ENCODE data around the gene ALG3.
A peak's percentile ranks its signal among the peaks of the same experiment; 100 is the strongest.

Gene ALG3

DNA sequence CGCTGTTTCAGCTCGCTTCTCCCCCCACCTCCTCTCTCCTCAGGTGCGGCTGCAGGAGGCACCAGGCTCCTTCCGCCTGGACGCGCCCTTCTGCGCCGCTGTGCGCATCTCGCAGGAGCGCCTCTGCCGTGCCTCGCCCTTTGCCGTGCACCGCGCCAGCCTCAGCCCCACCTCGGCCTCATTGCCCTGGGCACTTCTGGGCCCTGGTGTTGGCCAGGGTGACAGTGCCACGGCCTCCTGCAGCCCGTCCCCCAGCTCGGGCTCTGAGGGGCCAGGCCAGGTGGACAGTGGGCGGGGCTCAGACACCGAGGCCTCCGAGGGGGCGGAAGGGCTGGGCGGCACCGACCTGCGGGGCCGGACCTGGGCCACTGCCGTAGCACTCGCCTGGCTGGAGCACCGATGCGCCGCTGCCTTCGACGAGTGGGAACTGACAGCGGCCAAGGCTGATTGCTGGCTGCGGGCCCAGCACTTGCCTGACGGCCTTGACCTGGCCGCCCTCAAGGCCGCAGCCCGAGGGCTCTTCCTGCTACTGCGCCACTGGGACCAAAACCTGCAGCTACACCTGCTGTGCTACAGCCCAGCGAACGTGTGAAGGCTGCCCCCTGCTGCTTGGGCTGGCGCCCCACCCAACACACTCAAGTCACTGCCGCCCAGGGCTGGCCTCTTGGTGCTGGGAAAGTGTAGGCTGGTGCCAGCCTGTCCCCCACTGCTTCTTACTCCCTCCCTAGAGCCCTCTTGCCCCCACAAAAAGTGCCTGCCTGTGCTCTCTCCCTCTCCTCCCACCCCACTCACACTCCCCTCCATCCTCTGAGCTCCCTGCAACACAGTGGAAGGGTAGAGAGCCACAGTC is 7.1 kb downstream of the ALG3 start:
- H3K27ac ChIP-seq: no peak overlapping the region
- no peak for DNase-seq
- H3K27me3 ChIP-seq (replicated peaks): no peaks in the 10 kb centered on the region
- in situ Hi-C loops (cut with HindIII; ENCODE audit: low pct_ligation_motif_present, low sequenced_read_pairs): no loop called here
- H3K4me3 ChIP-seq (ENCODE audit: low read depth, low read length): no peak overlapping the region
- H3K36me3 ChIP-seq (replicated peaks): peaks cover 28% of the 10 kb centered on the region
- TF ChIP-seq, protein P1, sequence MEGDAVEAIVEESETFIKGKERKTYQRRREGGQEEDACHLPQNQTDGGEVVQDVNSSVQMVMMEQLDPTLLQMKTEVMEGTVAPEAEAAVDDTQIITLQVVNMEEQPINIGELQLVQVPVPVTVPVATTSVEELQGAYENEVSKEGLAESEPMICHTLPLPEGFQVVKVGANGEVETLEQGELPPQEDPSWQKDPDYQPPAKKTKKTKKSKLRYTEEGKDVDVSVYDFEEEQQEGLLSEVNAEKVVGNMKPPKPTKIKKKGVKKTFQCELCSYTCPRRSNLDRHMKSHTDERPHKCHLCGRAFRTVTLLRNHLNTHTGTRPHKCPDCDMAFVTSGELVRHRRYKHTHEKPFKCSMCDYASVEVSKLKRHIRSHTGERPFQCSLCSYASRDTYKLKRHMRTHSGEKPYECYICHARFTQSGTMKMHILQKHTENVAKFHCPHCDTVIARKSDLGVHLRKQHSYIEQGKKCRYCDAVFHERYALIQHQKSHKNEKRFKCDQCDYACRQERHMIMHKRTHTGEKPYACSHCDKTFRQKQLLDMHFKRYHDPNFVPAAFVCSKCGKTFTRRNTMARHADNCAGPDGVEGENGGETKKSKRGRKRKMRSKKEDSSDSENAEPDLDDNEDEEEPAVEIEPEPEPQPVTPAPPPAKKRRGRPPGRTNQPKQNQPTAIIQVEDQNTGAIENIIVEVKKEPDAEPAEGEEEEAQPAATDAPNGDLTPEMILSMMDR (IDR thresholded peaks at IDR 0.05; ENCODE audit: low read depth, low read length, missing control alignments): peak; percentile 69

- TF ChIP-seq, protein P1 (IDR thresholded peaks at IDR 0.05; ENCODE audit: low read depth, low read length, missing control alignments): no peak
- in situ Hi-C loops (cut with HindIII; ENCODE audit: low pct_ligation_motif_present, low sequenced_read_pairs): no loop called here
- peaks cover 28% of the 10 kb centered on the region for H3K36me3 ChIP-seq (replicated peaks)
- no peak overlapping the region for H3K27ac ChIP-seq
- no peak for DNase-seq
- no peak overlapping the region for H3K4me3 ChIP-seq (ENCODE audit: low read depth, low read length)
- H3K27me3 ChIP-seq (replicated peaks): no peaks in the 10 kb centered on the region
Measured at GRCh38 chr3:184241141-184241446, 7.7 kb downstream of the ALG3 start.

DNA sequence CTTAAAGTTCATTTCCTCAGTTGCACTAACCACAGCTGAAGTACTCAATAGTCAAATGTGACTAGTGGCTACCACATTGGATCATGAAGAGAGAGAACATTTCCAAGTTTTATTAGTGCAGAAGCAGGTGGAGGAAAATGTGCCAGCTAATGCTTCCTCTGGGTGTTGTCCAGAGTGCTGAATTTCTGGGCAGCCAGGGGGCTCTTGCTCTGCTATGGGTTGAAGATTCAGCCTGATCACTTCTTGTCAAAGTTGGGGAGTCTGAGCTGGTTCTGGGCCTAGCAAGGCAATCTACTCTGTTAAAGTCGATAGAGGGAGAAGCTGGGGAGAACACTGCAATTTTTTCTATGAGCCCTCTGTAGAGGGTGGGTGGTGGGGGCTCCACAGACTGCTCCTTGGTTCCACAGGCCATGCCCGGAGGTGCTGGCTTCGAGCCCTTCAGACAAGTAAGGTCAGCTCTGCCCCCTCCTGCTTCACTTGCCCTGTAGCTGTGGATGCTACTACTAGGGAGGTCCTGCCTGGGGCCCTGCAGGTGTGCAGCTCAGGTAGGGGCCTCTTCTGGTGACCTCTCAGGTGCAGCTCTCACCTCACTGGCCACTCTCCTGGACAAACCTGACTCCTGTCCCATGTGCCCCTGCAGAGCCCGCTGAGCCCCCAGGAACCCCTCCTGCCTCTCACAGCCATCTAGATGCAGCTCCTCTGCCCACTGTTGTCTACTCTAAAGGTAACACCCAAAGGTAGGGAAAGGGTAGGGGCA is 8.2 kb downstream of the ALG3 start:
- in situ Hi-C loops (cut with HindIII; ENCODE audit: low pct_ligation_motif_present, low sequenced_read_pairs): no loop called here
- H3K4me3 ChIP-seq (ENCODE audit: low read depth, low read length): no peak overlapping the region
- H3K27me3 ChIP-seq (replicated peaks): no peaks in the 10 kb centered on the region
- H3K36me3 ChIP-seq (replicated peaks): peaks cover 27% of the 10 kb centered on the region
- DNase-seq: no peak
- H3K27ac ChIP-seq: no peak overlapping the region
- TF ChIP-seq, protein P1 (IDR thresholded peaks at IDR 0.05; ENCODE audit: low read depth, low read length, missing control alignments): peak; percentile 6

DNA sequence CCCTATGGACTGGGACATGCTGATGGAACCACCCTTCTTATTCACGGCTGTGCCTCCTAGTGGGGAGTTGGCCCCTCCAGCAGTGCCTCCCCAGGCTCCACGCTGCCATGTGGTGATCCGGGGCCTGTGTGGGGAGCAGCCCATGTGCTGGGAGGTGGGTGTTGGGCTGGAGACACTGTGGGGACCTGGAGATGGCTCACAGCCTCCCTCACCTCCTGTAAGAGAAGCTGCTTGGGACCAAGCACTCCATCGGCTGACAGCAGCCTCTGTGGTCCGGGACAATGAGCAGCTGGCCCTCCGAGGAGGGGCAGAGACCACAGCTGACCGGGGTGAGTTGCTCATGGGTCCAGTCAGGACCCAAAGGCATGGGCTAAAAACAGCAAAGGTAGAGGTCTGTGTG is 9.1 kb downstream of the ALG3 start:
- Histone ChIP-seq H3K36me3 (replicated peaks) (peaks cover 22% of the 10 kb centered on the region), H3K27ac (no peak overlapping the region), H3K4me3 (ENCODE audit: low read depth, low read length) (no peak overlapping the region), H3K27me3 (replicated peaks) (no peaks in the 10 kb centered on the region)
- TF ChIP-seq, protein P1 (IDR thresholded peaks at IDR 0.05; ENCODE audit: low read depth, low read length, missing control alignments): no peak
- in situ Hi-C loops (cut with HindIII; ENCODE audit: low pct_ligation_motif_present, low sequenced_read_pairs): no loop called here
- no peak for DNase-seq

DNA sequence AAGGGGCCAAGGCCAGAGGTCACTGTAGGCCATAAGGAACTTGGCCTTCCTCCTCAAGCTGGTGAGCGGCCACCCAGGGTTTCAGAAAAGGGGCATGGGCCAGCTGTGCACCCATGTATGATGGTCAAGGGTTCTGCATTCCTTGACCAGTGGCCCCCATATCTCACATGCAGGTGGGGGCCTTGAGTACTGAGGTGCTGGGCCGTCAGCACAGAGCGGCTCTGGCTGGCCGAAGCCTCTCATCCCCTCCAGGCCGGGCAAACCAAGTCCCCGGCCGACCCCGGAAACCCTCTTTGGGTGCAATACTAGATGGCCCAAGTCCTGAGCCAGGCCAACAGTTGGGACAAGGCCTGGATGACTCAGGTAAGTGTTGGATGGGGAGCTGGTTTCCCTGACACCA is 9.5 kb downstream of the ALG3 start:
- TF ChIP-seq, protein P1 (IDR thresholded peaks at IDR 0.05; ENCODE audit: low read depth, low read length, missing control alignments): no peak
- Histone ChIP-seq H3K4me3 (ENCODE audit: low read depth, low read length) (no peak overlapping the region), H3K27ac (no peak overlapping the region), H3K27me3 (replicated peaks) (no peaks in the 10 kb centered on the region), H3K36me3 (replicated peaks) (peaks cover 22% of the 10 kb centered on the region)
- in situ Hi-C loops (cut with HindIII; ENCODE audit: low pct_ligation_motif_present, low sequenced_read_pairs): no loop called here
- no peak for DNase-seq
